HG03575 (cell line): ENCODE data around the gene PTPN2.

Experiments
- ATAC-seq: cut with Tn5 transposase; IDR thresholded peaks from one replicate; pipeline ENCODE4 v1.9.1; 2021; ENCODE audit not compliant: unreplicated experiment, insufficient number of reproducible peaks, low FRiP score; ENCODE audit errors: extremely low read depth

The PTPN2 gene

DNA sequence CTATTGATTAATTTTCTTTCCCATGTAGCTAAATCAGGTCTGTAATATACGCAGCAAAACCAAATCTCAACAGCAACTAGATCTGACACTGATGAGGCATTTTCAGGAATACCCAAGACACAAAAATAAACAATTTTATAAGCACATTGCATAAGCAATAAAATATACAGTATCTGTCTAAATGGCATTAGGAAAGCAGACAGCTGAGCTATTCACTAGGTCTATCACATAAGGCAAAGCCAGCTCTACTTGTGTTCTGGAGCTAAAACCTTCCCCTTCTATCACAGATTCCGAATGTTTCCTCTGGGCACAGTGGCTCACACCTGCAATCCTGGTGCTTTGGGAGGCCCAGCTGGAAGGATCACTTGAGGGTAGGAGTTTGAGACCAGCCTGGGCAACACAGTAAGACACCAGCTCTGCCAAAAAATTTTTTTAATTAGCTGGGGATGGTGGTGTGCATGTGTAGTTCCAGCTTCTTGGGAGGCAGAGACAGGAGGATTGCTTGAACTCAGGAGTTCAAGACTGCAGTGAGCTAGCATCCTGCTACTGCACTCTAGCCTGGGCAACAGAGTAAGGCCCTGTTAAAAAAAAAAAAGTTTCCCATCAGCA is 21.1 kb downstream of the PTPN2 start:
- ATAC-seq: no peak

DNA sequence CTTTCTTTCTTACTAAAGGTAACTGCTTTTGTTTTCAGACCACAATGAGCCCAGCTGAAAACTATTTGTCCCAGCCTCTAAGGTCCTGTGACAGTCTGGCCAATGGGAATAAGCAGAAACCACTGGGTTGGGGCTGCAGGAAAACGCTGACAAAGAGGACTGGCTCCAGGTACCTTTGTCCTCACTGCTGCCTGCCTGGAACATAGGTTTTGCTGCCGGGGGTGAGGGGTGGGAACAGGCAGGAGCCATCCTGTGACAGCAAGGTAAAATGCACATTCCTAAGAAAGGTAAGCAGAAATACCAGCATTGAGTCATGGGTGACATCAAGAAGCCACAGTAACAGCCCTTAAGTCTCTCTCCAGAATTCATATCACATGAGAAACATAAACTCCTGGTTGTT is 21.6 kb downstream of the PTPN2 start:
- no peak for ATAC-seq

DNA sequence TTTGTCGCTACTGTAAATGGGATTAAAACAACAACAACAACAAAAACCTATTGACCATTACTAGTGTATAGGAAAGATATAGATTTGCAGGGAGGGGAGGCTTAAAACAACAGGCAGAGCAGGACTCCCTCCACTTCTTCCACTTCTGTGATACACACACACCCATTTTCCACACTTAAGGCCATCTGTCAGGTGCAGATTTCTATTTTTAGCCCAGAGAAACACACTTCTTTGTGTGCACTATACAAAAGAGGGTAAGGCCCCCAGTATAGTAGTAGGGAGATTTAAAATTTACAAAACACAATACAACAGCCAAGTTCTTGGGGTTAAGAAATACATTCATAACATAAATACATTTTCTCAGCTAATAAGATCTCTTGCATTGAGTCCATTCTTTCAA is 22.4 kb downstream of the PTPN2 start:
- ATAC-seq: no peak

DNA sequence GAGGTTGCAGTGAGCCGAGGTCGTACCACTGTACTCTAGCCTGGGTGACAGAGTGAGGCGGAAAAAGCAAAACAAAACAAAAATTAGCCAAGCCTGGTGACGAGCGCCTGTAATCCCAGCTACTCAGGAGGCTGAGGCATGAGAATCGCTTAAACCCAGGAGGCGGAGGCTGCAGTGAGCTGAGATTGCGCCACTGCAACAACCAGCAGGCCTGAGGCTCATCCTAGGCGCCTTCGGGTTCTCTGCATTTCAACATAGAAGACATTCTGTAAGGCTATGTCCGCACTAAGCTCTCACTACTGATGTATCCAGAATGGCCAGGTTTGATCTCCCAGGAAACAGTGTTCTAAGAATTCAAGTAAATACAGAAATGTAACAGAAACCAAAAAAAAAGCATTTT is 23.5 kb downstream of the PTPN2 start:
- no peak for ATAC-seq

DNA sequence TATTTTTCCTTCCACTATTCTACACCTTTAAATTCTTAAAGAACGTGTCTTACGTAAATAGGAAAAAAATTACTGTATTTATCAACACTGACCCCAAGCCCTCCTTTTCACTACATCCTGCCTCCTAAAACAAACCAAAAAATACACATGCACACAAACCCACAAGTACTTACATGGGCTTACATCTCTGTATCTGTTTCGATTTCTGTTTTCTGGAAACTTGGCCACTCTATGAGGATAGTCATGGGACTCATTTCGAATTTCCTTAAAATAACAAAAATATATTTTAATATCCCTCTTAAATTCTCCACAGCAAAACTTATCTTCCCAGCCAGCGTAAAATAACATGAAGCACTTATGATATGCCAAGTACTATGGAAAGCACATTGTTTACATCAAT is 25.0 kb downstream of the PTPN2 start:
- no peak for ATAC-seq

DNA sequence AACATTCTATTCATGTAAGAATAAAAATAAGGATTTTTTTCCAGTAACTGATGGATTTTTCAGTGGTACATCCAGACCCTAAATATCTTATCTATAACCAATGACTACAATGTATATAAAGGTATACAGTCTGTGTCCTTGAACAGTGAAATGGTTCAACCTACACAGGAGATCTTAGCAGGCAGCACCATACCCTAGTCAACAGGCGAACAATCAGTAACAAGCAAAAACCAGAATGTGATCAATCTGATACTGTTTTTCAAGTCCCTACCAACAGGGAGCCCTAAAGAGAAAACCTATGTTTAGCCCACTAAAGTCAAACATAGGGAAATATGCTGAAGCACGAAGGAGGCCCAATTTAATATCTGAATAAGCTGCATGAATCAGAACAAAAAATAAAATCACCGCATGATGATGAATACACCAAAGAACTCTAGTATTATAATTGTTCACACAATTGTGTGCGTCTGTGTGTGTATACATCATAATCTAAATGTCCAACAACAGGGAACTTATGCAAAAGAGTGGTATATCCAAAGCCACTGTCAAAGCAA is 26.0 kb downstream of the PTPN2 start:
- no peak for ATAC-seq

DNA sequence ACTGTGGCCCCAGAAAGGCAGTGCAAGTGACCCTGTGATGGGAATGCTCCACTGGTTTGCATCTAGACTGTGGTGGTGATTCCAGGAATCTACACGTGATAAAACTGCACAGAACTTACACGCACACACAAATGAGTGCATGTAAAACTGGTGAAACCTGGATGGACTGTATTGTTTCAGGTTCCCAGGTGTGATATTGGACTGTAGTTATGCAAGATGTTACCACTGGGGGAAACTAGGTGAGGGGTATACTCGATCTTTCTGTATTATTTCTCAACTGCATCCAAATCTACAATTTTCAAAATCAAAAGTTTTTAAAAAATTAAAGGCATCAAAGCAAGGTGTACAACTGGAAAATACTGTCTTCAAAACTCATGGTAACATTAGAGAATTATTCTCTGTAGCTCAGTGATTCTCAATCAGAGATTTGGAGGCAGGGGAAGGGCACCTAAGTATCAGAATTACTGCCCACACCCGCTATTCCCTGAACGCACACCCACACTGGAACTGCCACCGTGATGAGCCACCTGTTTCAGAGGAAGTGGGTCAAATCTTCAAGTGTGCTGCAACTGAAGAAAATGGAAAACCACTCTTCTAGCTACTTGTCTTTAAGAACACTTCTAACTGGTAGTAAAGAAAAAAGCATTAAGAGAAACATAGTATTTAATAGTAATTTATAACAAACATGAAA is 26.7 kb downstream of the PTPN2 start:
- no peak for ATAC-seq

DNA sequence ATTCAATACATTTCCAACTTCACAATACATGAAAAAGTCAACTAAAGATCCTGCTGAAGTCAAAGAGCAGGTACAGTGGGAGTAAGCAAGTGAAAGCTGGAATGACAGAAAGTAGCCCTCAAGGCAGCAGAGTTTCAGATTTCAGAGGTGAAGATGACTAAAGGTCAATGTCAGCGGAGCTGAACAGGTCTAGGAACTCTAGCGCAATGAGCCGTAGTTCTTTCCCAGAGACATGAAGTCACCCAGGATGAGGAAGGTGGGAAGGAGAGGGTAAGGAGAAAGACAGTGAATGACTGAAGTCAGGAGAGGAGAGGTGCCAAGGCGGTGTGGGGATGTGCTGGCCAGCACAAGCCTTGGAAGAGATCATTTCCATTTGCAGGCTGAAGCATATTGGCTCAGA is 28.1 kb downstream of the PTPN2 start:
- no peak for ATAC-seq

DNA sequence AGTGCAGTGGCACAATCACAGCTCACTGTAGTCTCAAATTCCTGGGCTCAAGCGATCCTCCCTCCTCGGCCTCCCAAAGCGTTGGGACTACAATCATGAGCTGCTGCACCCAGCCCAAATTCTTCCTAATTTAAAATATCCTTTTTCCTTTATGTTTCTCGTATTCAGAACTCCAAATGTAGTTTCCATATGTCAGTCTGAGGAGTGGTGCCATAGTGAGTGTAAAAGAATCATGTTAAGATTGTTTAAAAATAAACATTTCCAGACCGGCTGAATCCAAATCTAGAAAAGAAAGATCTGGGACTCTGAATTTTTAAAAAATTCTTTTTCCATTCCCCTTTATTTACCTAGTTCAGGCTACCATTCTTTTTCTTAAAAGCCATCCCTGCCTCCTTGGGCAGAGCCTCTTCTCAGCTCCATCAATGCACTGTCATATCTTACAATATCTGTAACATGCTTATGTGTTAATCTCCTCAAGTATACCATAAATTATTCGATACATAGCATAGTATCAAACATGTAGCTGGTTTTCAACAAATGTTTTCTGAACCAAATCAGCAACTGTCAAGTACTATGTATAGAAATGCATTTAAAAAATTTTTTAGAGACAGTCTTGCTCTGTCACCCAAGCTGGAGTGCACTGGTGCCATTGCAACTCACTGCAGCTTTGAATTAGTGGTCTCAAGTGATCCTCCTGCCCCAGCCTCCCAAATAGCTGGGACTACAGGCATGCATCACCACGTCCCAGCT is 31.3 kb downstream of the PTPN2 start:
- no peak for ATAC-seq

DNA sequence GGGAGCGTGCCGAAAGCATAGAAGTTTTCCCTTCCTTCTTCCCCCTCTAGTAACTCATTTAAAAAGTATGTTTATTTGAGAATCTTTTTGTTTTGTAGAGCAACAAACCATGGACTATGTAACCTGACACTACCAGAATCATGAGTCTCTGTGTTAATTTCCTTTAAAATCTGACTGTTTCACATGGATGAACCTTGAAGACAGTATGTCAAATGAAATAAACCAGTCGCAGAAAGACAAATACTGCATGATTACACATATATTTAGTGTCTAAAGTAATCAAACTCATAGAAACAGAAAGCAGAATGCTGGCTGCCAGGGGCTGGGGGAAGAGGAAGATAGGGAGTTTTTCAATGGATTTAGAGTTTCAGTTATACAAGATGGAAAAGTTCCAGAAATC is 32.3 kb downstream of the PTPN2 start:
- ATAC-seq: no peak

DNA sequence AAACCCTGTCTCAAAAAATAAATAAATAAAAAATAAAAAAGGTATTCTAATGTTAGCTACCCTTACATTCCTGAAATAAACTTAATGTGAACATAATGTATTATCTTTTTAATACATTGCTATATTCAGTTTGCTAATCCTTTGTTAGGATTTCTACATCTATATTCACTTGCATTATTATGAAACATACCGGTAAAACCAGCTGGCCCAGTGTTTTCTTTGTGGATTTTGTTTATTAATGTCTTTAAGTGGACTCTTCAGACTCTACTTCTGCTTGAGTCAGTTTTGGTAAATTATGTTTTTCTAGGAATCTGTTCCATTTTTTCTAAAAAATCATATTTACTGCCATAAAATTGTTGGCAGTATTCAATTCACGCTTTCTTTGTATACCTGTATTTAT is 34.5 kb downstream of the PTPN2 start:
- no peak for ATAC-seq

DNA sequence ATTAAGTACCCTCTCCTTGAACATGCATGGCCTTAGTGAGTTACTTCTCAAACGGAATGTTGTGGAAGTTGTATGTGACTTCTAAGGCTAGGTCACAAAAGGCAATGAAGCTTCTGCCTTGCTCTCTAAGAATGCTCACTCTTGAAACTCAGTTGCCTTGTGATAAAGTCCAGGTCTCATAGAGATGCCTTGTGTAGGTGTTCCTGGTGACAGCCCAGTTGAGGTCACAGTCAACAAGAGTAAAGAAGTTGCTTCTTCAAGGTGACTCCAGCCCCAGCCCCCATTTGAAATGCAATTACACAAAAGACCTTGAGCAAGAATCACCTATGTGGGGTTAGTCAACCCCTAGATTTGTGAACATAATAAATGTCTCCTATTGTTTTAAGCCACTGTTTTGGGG is 35.6 kb downstream of the PTPN2 start:
- no peak for ATAC-seq

DNA sequence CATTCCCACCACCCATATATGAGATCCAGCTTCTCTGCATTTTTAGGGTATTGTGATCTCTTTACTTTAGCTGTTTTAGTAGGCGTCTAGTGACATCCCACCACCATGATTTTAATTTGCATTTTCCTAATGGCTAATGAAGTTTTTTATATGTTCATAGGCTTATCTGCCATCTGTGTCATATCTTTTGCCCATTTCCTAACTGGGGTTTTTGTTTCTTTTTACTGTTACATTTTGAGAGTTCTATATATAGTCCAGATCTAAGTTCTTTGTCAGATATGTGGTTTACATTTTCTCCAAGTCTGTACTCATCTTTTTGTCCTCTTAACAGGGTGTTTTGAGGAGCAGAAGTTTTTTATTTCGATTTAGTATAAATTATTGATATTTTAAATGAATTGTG is 39.6 kb downstream of the PTPN2 start:
- ATAC-seq: no peak

DNA sequence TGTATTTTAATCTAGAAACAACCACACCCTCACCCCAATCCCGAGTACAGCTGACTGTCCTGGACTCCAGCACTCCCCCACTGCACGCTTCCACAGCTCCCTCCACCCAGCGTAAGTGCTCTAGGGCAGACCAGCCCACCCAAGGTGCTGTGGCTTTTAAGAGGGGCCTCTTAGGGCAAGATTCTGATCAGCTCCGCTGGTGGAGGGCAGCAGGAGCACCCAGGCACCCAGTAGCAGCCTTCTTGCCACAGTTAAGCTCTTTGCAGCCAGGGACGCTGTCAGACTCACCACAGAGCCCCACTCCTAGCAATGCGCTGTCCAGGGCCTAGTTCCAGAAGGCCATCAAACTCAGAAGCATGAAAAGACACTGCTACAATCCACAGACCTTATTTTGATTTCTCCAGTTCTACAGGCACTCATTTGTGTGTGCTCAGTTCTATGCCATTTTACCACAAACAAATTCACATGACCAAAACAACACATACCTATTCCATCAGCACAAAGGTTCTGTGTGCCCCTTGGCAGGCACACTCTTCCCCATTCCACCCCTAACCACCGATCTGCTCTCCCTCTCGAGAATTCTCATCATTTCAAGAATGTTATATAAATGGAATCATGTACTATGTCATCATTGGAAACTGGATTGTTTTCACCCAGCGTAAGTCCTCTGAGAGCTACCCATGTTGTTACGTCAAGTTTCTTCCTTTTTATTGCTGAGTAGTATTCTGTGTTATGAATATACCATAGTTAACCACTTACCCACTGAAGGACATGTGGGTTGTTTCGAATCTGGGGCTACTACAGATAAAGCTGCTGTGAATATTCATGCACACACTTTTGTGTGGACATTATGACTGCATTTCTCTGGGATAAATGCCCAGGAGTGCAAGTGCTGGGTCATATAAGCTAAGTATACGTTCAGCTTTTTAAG is 40.4 kb downstream of the PTPN2 start:
- no peak for ATAC-seq

DNA sequence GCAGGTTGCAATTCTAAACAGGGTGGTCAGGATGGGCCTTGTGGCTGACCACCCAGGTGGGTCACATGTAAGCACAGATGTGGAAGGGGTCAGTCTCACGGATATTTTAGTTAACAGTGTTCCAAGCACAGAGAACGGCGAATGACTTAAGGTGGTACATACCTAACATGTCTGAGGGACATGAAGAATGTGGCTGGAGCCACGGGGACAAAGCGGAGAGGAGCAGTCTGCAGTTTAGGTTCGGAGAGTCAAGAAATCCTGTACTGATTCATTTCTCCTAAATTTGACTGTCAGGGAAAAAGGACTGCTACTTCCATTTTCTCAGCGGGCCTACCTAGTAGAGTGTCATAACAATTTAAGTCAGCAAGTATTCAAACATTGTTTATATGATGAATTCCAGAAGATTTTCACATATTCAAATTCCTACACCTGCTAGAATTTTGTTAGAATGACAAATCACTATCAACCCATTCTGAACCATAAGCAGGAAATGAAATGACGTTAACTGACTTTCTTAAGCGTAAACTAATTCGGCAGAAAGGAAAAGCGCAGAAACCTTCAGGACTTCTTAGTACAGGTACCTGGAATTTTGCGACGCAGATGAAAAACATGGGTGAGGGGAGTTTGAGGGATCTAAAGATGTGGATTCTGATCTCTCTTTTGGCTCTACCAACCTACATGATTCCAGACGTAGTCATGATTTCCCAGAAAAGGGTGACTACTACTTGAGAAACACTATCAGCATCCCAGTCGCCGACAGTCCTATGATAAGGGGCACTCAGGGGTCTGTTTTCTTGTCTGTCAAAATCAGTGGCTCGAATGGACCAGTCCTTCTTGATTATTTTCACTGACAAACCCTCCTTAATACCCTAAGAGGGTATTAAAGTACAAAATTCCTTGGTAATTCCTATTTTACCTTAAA is 41.3 kb downstream of the PTPN2 start:
- ATAC-seq: no peak

DNA sequence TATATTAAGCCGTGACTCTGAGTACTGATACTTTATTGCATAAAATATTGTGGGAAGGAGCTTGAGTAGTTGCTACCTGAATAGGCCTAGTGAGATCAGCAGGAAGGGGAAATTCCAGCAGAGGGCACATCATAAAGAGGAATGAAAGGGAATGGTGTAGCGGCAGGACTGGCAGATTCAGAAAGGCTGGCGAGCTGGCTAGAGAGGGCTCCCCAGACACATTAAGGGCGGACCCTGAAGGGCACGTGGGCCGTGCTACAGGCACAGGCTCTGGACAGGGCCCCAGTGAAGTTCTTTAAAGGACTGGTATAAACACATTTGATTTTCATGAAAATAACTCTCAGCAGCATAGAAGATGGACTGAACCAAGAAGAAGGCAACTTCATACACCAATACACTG is 43.0 kb downstream of the PTPN2 start:
- ATAC-seq: no peak

DNA sequence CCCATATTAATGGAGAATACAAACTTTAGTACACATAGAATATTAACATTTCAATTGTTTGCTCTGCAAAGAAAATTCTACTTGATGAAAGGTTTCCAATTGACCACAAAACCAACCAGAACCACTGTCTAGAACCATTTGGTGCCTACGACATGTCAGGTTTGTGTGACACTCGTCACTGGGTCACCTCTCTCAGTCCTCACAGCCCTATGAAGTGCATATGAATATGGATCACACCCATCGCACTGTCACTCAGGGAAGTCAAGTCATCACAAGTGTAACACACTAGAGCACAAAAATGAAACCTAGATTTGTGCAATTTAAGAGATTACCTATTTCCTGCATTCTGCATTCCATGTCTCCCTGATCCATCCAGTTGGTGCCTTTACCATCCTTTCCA is 43.7 kb downstream of the PTPN2 start:
- no peak for ATAC-seq

DNA sequence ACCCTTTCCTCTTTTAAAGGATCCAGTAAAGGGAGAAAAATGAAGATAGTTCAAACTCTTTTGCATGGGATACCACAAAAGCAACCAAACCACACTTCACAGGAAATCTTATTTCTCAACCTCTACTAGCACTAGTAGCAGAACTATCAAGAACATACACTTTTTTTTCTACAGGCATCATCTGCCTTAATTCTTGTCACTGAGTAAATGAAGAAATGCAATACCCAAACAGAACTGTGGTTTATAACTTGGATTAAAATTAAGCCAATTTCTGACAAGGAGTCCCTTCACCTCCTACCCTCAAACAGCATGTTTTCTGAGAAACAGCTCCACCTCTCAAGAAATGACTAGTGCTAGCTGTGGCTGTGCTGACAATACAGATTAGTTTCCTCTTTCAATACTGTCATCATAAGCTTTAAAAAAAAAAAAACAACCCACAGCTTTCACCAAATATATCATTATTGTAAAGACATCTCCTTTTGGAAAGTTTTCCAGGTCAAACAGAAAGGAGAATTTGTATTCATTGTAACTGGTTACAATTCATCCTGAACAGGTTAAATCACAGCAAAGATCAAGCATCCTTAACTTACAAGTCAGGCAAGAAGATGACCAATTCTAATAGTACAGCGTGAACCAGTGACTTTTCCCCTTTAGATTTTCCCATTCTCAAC is 44.4 kb downstream of the PTPN2 start:
- ATAC-seq: peak; percentile 47
